ENCODE measurements around the gene POLA1.

Gene POLA1

DNA sequence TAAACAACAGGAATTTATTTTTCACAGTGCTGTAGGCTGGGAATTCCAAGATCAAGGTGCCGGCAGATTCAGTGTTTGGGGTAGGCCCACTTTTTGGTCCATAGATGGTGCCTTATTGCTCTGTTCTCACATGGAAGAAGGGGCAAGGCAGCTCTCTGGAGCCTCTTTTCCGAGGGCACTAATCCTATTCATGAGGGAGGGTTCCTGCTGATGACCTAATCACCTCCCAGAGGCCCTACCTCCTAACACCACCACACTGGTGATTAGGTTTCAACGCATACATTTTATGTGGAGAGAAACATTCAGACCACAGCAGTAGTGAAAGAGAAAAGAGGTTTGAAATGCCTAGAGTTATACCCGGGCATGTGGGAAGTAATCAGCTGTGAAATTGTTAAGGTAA is 1.4 kb upstream of the POLA1 start:
- DNase-seq, result no peak

GRCh38 chrX:24694825-24695224 is 1.1 kb downstream of the POLA1 start:
- DNase-seq, result peak; percentile 15

DNA sequence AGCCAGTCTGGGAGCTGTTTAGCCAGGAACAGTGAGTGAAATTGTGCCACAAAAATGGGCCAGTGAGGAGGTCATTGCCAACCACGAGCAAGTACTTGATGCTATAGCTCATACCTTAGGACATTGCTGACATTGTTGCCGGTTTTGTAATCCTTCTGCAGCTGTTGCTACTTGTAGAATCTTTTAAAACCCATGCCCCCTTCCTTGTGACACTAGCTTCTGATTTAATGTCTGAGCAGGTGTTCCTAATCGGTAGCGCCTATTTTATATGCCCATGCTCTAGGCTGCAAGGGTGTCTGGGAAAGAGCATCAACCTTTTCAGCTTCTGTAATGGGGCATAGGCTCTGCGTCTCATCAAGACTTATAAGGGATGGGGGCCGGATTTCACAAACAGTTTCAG is 2.6 kb downstream of the POLA1 start:
- DNase-seq, result no peak

DNA sequence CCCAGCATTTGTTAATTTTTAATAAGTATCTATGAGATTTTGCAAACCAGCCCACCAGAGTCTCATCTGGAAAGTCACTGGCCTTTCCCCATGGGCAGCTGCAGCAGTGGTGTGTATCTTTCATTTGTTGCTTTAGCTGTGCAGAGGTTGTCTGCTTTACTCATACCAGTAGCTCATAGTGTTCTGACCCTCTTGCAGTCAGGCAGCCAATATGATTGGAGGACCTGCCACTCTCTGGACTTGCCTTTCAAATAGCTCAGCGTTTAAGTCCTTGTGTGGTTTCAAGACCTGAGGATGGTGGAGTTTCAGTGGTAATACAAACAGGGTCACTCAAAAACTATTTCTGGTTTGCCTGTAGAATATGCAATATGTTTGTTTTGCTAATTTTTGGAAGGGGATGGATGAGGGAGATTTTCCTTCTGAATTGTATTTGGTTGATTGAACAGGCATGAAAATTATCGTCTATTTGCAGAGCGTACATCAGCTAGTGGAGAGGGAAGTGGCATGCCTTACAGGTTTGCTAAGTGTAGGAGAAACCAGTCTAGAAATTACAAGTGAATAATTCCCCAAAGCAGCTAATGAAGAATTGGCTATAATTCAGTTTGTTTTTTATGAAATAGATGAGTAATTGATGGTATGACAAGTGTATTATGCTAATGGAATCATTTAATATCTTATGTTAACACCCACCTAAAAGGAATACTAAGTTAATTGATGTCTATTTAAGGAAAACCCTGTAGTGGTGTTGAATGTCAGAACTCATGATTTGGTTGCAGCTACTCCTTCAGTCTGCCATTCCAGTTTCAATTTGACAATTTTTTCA is 8.9 kb downstream of the POLA1 start:
- DNase-seq, result no peak

GRCh38 chrX:24703185-24703494 is 9.4 kb downstream of the POLA1 start:
- DNase-seq, result no peak

- DNase-seq, result no peak
These were observed 25.1 kb downstream of the POLA1 start for GRCh38 chrX:24718771-24719170.

GRCh38 chrX:24720036-24720435 is 26.3 kb downstream of the POLA1 start:
- no peak for DNase-seq

DNA sequence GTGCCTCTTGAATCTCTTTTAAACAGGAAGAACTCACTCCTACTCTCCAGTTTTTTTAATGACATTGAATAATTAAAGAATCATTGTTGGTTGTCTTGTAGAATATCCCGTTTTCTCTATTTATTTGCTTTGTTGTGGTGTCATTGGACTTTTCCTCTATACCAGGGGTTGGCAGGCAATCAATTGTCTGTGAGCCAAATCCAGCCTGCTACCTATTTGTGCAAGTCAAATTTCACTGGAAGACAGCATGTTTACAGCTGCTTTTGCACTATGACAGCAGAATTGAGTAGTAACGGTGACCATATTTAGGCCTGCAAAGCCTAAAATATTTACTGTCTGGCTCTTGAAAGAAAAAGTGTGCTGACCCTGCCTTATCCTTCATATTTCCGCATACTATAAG is 34.8 kb downstream of the POLA1 start:
- no peak for DNase-seq

DNA sequence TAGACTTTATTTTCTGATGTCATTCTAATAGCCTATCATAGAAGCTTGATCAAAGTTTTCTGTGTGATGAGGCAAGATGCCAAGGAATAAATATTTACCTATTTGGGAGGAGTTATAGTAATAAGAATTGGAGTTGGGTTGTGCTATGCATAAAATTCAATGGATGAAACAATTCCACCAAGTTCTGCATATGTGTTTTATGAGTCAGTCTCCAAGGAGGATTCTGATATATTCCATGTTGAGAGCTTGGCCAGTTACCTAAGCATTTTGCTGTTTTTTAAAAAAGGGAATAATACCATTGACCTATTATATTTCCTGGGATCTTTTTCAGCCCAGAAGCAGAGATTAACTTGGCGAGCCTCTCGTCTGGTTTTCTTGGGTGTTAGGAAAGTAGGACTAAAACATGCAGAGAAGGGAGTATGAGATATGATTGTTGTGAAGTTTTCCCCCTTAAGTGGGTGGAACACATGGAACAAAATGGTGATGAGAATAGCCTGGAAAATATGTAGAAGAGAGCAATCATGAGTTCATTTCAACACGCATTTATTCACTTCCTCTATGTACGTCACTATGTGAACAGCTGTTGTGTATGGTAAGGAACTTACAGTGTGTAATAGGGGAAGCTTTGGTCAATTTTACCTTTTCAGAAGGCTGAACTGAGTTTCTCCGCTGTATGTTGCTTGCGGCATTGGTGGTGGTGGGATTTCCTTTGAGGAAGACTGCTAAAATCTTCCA is 39.2 kb downstream of the POLA1 start:
- no peak for DNase-seq

GRCh38 chrX:24741330-24741729 is 47.6 kb downstream of the POLA1 start:
- DNase-seq, result no peak

DNA sequence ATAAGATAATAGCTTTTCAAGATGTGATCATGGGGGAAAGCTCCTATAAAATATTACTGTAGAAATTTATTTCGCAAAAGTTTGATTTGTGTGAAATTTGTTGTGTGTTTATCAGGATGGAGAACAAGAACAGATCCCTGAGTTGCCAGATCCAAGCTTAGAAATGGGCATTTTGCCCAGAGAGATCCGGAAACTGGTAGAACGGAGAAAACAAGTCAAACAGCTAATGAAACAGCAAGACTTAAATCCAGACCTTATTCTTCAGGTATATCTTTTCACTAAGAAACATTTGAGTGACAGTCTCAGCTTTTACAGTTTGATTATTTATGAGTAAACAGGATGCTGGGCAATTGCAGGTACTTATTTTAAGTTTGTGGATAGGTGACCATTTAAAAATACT is 54.5 kb downstream of the POLA1 start:
- no peak for DNase-seq

DNA sequence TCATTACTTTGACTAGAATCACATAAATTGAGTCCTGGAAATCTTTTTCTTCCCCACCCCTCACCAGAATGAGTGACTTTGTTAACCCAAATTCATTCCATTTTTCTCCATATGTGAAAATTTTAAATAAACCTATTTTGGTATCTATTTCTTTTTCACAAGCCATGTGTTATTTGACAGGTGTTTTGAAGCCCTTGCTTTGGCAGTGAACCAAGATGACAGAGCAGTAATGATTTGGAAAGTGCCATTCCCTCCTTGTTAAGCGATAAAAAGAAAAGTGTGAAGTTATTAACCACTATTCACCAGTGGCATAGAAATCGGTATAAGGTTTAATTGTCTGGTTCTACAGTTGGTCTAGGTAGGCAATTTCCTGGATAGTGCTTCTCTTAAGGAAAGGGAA is 66.1 kb downstream of the POLA1 start:
- DNase-seq, result no peak

GRCh38 chrX:24760363-24761000 is 66.8 kb downstream of the POLA1 start:
- DNase-seq, result no peak

- no peak for DNase-seq
These were observed 67.6 kb downstream of the POLA1 start for GRCh38 chrX:24761306-24761705.

DNA sequence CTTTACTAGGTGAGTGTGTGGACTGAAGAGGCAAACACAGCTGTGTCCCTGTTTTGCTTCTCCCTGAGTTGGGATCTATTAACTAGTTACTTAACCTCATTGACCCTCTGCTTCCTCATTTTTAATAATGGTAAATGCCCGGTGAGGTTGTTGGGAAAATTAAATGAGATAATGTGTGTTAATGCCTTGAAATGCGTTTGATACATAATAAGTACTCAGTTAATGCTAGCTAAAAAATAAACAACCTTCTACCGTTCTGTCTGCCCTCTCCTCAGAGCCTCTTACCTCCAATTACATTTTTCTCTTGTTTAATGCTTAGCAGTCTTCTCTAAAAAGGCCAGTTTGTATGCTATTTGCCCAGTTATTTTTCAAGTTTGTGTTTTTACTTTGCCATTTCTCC is 70.3 kb downstream of the POLA1 start:
- no peak for DNase-seq

GRCh38 chrX:24767557-24767956 is 73.8 kb downstream of the POLA1 start:
- DNase-seq, result no peak

DNA sequence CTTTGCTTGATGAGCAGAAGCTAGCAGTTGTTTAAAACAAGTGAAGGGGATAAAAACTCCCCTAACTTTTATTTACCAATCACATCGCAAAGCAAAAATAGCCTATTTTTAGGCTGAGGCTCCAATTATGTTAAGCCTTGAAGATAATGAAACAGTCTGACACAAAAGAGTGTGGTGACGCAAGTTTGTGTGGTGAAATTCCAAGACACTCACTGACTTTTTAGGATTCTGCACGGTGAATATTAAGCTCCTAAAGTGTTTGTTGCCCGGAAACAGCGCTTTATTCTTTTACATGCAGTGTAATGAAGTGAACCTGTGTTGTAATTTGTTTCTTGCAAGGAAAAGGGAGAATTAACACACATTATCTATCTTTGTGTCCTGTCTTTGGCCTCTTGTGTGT is 74.8 kb downstream of the POLA1 start:
- DNase-seq, result no peak

DNA sequence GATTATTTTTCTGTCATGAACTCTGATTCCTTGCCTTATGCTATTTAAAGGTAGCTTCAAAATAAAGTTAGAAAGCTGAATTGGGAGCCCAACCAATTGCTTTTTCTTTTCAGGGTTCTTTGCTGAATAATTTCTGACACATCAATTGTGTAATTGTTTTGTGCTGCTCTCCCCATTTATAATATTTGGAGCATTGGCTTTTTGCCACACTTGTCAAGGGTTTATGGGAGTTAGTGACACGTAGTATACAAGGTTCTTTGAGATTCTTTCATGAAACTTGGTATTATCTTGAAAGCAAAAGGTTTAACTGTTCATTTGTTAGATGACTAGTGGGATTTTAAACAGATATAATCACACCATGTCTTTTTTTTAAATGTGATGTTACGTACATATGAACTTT is 80.9 kb downstream of the POLA1 start:
- no peak for DNase-seq

GRCh38 chrX:24775891-24776290 is 82.2 kb downstream of the POLA1 start:
- no peak for DNase-seq

- no peak for DNase-seq
These were observed 83.9 kb downstream of the POLA1 start for GRCh38 chrX:24777660-24778059.

- peak; percentile 3 for DNase-seq
These were observed 88.3 kb downstream of the POLA1 start for GRCh38 chrX:24782011-24782410.

DNA sequence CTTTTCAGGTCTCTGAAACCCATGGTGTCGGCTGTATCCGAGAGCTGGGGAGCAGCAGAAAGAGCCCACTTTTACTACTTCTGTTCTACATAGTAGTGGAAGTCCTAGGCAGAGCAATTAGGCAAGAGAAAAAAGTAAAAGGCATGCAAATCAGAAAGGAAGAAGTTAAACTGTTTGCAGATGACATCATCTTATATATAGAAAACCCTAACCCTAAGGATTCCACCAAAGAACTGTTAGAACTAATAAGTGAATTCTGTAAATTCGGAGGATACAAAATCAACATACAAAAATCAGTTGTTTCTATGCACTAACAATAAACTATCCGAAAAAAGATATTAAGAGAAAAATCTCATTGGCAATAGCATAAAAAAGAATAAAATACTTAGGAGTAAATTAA is 95.3 kb downstream of the POLA1 start:
- DNase-seq, result no peak

- DNase-seq, result no peak
These were observed 96.4 kb downstream of the POLA1 start for GRCh38 chrX:24790166-24790565.

GRCh38 chrX:24796204-24796603 is 102.5 kb downstream of the POLA1 start:
- DNase-seq, result no peak

All from NCI-H69 (cell line).